ENCODE data around the gene PIGQ.

GRCh38 chr16:622920-623280, 53.1 kb downstream of the PIGQ start:
- TF ChIP-seq CTCF (IDR thresholded peaks at IDR 0.05) (no peak), EP300 (IDR thresholded peaks at IDR 0.05) (no peak), POLR2A (IDR thresholded peaks at IDR 0.05) (no peak), POLR2AphosphoS5 (IDR thresholded peaks at IDR 0.05) (no peak)
